SIG-M5 treated with dmso at 0.1 percent for 504 hours (cell line): ENCODE results near the gene ICOSLG.
"Not testable (repeated sequence)": the region's sequence is repeated elsewhere in the genome, so short reads cannot be mapped to it uniquely, and the experiment has no call there.

Experiments
- DNase-seq: peaks from one replicate; lab custom pipeline; 2025; ENCODE audit not compliant: unreplicated experiment; lab: John Stamatoyannopoulos, UW

Gene ICOSLG

GRCh38 chr21:44265734-44266270, 25.1 kb upstream of the ICOSLG start:
- DNase-seq, result no peak

- no peak for DNase-seq
Measured at GRCh38 chr21:44263768-44264167, 23.0 kb upstream of the ICOSLG start.

- DNase-seq, result no peak
Measured at GRCh38 chr21:44263221-44263760, 22.5 kb upstream of the ICOSLG start.

DNA sequence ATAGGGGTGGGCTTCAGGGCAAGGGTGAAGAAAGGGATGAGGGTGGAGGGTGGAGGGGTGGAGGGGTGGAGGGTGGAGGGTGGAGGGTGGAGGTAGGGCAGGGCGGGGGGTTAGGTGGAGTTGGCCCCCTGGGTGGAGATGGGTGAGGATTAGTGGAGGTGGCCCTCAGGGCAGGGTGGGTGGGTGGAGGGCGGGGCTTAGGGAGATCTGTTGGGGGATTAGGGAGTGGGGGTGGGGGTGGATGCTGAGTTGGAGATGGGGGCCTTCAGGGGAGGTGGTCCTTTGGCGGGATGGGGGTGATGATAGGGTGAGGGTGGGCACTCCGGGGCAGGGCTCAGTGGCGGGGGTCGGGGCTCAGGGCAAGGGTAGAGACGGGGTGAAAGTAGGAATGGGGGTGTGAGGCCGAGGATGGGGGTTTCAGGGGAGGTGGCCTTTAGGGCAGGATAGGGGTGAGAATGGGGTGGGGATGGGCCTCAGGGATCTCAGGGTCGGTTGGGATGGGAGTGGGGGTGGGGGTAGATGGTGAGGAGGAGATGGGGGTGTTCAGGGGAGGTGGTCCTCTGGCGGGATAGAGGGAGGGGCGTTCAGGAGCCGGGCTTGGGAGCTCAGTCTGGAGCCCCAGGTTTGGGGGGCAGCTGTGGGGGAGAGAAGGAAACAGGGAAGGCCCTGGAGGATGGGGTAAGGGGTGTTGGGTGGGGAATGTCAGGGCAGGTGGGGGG, 21.8 kb upstream of the ICOSLG start:
- DNase-seq, result no peak

- no peak for DNase-seq
Measured at GRCh38 chr21:44261675-44262295, 21.0 kb upstream of the ICOSLG start, which contains the start of gene DNMT3L. TSS of gene DNMT3L (minus strand) at chr21:44261897. CDS start at chr21:44261259, 638 bp downstream.

GRCh38 chr21:44260791-44261631, 20.3 kb upstream of the ICOSLG start:
- no peak for DNase-seq

GRCh38 chr21:44260066-44260465, 19.3 kb upstream of the ICOSLG start:
- no peak for DNase-seq

DNA sequence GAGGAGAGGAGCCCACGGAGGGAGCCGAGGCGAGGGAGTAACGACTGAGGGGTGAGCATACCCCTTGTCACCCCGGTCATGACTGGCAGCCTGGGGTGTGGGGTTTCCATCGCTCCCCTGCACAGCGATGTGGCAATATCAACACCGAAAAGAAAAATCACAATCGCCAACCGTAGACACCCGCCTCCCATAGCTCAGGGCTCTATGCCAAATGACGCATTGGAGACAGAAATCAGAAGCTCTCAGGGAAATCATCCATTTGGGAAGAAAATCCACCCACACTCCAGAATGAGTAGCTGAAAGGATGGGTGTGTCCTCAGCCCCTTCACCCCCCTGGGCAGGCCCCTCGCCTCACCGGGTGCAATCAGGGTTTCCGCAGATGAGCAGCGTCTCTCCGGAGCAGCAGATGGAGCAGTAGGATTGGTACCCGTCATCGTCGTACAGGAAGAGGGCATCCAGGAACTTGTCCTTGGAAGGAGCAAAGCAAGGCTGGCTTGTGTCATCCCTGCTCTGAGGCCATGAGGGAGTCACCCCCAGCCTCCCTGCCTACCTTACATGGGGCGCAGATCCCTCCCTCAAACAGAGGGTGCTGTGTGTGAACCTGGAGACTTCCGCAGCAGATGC, 18.5 kb upstream of the ICOSLG start:
- DNase-seq, result no peak

GRCh38 chr21:44258056-44258725, 17.4 kb upstream of the ICOSLG start:
- no peak for DNase-seq

- no peak for DNase-seq
Measured at GRCh38 chr21:44255511-44255981, 14.8 kb upstream of the ICOSLG start.

- no peak for DNase-seq
Measured at GRCh38 chr21:44253832-44254710, 13.3 kb upstream of the ICOSLG start.

- DNase-seq, result not testable (repeated sequence)
Measured at GRCh38 chr21:44249204-44250037, 8.7 kb upstream of the ICOSLG start.

GRCh38 chr21:44247904-44248303, 7.2 kb upstream of the ICOSLG start:
- not testable (repeated sequence) for DNase-seq

- DNase-seq, result not testable (repeated sequence)
Measured at GRCh38 chr21:44243980-44244379, 3.2 kb upstream of the ICOSLG start.

DNA sequence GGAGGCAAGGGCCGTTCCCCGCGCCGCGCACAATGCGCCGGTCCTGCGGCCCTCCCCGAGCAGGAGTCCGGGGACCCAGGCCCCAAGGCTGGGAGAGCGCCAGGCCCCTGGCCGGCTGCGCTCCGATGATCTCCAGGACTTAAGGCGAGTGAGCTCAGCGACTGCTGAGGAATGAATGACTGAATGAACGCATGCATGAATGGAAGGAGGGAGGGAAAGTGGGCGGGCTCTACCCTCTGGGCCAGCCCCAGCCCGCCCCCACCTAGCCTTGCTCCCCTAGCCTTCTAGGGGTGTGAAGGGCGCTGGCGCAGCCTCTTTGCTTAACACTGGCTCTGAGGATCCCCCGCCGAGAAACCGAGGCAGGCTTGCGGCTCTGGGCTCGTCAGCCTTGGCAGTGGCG, 538 bp upstream of the ICOSLG start:
- not testable (repeated sequence) for DNase-seq

GRCh38 chr21:44240353-44240752, 390 bp downstream of the ICOSLG start:
- DNase-seq, result not testable (repeated sequence)

GRCh38 chr21:44229561-44229960, 11.2 kb downstream of the ICOSLG start:
- DNase-seq, result not testable (repeated sequence)

DNA sequence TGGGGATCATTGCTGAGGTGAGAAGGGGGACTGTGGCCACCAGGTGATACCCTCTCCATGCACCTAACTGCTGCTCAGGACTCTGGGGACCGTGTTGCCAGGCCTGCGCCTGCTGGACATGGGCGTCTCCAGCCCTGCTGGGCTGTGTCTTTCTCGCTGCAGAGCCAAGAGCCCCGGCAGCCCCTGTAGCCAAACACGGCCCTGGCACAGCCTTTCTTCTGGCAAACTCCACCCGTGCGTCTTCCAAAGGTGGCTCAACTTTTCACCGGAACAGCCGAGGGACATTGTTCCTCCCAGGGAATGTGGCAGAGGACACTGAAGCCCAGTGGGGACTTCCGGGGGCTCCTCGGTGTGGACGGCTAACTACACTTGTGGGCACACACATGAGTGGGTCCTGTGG, 12.6 kb downstream of the ICOSLG start:
- DNase-seq, result not testable (repeated sequence)
